ENCODE measurements around the gene CFAP57.
A peak's percentile ranks its signal among the peaks of the same experiment; 100 is the strongest.

The CFAP57 gene

GRCh38 chr1:43279666-43280065 lies 107.5 kb downstream of the CFAP57 start:
- DNase-seq = no peak

DNA sequence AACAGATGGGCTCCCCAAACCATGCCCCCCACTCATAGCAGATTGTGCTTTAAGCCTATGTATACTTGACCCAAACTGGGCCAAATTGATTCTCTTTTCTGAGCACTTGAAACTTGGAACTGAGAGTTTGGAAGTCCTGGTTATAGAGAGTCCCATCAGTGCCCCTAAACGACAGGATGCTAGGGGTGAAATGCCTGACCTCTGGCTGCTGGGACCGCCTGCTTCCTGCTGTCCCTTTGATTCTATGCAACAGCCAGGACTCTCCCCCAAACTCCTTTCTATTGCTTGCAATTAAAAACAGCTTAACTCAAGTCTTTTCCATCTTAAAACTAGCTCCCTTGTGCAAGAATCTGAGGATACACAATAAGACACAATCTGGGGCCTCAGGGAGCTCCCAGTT lies 108.6 kb downstream of the CFAP57 start:
- no peak for DNase-seq

DNA sequence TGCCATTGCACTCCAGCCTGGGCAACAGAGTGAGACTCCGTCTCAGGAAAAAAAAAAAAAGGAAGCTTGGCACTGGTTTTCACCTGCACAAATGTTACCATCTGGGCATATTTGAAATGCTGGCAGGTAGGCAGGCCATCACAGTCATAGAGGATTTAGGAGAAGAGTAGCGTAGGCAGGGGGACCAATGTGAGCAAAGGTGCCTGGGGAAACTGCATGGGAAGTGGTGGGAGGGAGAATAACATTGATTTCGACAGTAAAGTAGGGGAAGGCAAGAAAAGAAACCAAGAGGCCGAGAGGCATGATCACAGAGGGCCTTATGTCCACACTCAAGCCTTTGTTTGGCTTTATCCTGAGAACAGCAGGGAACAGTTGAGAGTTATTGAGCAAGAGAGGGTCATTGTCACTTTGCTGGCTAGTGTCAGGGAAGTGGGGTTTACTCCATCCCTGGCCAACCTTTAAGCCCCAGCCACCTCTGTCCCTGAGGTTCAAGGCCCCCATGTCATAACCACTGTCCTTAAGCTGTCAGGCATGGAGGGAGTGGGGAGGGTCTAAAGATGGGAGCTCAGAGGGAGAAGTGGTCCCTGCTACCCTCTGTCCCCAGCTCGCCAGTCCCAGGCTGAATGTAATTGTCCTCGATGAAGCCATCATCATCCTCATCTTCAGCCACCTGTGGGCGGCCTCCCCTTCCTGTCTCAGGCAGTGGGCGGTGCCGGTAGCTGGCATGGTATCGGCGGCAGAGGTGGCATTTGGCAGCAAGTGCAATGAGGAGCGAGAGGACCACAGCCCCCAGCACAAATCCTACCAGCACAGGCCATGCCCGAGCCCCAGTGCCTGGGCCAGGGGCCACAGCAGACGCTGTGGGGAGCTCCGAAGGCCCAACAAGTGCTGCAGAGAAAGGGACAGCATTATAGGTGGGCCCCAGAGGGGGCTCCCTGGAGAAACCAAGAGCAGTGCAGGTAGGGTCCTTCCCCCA lies 110.4 kb downstream of the CFAP57 start:
- DNase-seq = no peak

DNA sequence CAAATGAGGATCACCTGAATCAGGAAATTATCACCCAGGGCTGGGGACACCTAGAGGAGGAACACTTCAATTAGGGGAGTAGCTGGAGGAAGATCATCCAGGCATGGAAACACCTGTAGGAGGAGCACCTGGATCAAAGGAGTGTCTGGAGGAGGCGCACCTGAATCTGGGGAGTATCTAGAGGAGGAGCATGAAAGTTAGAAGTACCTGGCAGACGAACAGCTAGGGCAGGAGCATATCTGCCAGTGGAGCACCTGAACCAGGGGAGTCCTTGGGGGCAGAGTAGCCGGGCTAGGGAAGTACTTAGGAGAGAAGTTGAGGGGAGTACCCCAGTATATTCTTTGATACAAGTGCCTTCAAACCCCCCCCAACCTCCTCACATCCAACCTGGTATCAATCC lies 111.9 kb downstream of the CFAP57 start:
- DNase-seq = no peak

DNA sequence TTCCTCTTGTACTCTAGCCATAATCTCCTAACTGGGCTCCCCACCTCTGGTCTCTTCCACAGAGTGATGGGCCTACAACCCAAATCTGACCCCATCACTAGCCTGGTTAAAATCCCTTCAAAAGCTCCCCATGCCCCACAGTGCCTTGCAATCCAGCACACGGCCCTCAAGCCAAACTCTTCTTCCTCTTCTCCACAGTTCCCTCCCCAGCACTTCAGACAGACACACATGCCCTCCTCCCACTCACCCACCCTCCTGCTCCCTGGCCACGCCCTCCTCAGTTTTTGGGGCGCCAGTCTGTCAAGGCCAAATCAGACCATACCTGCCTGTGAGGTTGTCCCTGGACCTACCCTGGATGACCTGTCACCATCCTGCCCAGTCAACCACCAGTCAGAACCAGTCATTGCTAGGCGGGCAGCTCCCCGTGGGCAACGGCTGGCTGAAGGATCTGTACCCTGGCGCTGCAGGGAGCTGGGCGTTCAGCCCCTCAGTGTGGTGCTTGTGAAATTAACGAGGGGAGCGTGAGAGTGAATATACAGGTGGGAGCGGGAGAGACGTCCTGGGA lies 112.5 kb downstream of the CFAP57 start:
- DNase-seq = no peak

GRCh38 chr1:43285269-43285990 lies 113.3 kb downstream of the CFAP57 start, which contains the start of gene C1orf210:
Gene C1orf210, minus strand, starts transcription at chr1:43285581. Its CDS starts 2,311 bp downstream, at chr1:43283270.
- DNase-seq = no peak

GRCh38 chr1:43286115-43286514 lies 114.0 kb downstream of the CFAP57 start:
- no peak for DNase-seq

DNA sequence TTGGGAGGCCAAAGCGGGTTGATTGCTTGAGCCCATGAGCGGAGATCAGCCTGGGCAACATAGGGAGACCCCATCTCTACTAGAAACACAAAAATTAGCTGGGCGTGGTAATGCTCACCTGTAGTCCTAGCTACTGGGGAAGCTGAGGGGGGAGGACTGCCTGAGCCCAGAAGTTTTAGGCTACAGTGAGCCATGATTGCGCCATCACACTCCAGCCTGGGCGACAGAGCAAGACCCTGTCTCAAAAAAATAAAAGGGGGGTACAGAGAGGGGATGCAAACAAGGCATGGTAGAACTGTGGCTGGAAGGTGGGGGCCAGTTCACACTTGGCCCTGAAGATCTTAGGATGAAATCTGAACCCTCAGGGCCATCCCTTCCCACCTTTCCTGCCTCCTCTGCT lies 114.4 kb downstream of the CFAP57 start:
- DNase-seq = no peak

- peak in 1 of 2 experiments; percentile 26 for DNase-seq
Observed at GRCh38 chr1:43288058-43288784, 116.1 kb downstream of the CFAP57 start.

DNA sequence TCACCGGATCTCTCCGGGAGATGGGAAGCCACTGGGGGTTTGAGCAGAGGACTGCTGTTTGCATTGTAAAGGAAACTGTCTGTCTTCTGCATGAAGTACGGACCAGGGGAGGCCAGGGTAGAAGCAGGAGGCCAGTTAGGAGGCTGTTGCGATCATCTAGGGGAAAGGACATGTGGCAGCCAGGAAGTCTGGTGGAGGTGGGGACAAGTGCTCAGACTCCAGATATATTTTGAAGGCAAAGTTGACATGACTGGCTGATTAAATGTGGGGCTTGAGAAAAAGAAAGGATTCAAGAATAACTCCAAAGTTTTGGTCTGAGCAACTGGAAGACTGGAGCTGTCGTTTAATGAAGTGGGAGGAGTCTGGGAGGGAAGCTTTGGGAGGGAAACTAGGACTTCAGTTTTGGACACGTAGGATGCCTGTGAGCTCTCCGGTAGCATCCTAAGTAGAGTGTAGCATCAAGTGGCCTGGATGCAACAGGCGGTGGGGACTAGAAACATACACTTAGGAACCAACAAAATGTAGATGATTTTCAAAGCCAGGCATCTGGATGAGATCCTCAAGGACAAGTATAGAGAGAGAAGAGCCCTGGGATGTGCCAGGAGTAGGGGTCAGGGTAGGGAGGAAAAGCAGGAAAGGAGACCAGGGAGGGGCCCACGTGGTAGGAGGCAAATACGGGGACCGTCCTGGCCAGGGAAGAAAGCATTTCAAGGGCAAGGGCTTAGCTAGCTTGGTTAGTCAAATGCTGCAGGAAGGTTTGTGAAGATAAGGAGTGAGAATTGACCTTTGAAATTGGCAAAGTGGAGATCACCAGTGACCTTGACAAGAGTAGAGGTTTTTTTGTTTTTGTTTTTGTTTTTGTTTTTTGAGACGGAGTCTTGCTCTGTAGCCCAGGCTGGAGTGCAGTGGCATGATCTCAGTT lies 116.9 kb downstream of the CFAP57 start:
- DNase-seq = no peak

DNA sequence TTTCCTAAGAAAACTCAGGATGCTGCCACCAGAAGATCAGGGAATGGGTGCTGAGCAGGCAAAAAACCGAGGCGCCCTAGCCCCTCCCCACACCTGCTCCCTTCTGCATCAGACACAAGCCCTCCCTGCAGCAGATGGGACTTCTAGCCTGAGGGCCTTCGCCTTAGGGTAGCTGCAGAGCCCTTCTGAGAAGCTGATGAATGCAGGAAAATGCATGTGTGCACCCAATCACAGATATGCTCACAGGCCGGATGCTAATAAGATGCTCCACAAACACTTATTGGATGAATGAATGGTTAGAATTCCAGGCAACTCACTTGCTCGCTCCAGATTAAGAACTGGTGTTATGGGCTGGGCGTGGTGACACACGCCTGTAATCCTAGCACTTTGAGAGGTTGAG lies 120.1 kb downstream of the CFAP57 start:
- DNase-seq = no peak

DNA sequence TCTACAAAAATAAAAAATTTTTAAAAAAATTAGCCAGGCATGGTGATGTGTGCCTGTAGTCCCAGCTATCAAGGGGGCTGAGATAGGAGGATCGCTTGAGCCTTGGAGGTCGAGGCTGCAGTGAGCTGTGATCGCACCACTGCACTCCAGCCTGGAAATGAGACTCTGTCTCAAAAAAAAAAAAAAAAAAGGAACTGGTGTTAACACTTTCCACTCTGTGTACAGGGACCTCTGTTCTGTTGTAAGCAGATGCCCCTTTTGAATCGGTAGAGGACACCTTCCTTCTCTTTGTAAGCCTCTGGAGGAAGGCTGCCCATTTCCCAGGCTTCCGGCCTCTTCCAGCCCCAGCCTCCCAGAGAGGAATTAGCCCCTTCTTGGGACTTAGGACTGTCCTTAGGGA lies 120.5 kb downstream of the CFAP57 start:
- no peak for DNase-seq

- no peak for DNase-seq
Observed at GRCh38 chr1:43293176-43293575, 121.0 kb downstream of the CFAP57 start.

GRCh38 chr1:43293896-43294760 lies 122.0 kb downstream of the CFAP57 start:
- no peak for DNase-seq

GRCh38 chr1:43294761-43295160 lies 122.6 kb downstream of the CFAP57 start:
- no peak for DNase-seq

- no peak for DNase-seq
Observed at GRCh38 chr1:43296207-43296606, 124.1 kb downstream of the CFAP57 start.

DNA sequence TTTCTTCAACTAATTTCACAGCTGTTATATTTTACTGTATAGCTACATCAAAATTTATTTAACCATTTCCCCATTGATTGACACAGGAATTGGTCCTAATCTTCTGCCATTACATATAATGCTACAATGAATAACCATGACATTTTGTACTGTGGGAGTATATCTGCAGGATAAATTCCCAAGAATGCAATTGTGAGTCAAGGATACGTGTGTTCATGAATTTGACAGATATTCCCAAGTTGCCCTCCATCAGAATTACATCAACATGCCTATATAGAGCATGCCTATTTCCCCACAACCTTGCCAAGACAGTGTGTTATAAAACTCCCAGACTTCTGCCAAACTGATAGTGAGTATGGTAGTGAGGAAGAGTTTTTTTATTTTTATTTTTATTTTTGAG lies 125.9 kb downstream of the CFAP57 start:
- DNase-seq = no peak

- DNase-seq = no peak
Observed at GRCh38 chr1:43299101-43299500, 127.0 kb downstream of the CFAP57 start.

DNA sequence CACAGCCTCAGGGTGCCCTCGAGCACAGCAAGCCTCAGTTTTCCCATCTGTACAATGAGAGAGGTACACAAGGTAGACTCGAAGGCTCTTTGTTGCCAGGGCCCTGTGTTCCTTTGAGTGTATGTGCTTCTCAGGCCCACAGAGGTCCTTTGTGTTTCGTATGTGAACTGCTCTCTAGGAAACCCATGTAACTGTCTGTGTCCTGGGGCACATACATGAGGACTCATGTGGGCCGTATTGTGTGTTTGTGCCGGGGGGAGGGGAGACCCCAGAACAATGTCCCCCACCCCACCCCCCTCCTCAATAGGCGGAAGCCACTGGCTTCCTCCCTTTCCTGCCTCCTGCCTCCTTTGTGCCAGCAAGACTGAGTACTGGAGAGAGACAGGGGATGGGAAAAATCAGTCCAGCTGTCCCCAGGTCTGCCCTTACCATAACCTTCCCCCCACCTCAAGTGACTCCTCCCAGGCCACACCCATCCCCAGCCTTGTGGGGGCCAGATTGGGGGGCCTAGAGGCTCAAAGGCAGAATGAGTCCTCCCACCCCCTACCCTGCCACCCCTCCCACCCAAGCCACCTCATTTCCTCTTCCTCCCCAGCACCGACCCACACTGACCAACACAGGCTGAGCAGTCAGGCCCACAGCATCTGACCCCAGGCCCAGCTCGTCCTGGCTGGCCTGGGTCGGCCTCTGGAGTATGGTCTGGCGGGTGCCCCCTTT lies 128.4 kb downstream of the CFAP57 start, which contains the start of gene TIE1:
Gene TIE1, plus strand, starts transcription at position 605 of the 717 bp plus-strand sequence. Its CDS starts 90 bp downstream, at position 695.
- no peak for DNase-seq

DNA sequence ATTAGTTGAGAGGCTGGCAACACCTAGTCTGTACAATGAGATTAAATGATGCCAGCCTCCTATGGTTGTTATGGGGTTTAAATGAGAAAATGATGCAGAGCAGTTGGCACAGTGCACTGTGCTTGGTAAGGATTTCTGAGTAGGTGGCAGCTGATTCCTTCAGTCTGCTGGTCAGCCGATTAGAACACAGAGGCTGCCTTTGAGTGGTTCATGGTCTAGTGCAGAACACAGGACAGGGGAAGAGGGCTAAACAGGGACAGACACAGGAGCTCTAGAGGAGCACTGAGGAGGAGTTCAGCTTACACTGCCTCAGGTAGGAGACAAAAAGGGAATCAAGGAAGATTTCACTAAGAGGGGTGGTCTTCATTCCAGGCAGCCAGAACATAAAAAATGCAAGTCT lies 130.1 kb downstream of the CFAP57 start:
- no peak for DNase-seq

Data from cerebellar nuclear complex (tissue), 1 donor.